Hepatocyte (in vitro differentiated cells): ENCODE measurements around the gene NIN. TPM values are rescaled to one million over a fixed set of nuclear protein-coding genes. Genes with fewer than 3 reads are reported as not detected.

Source experiments
- DNase-seq: peaks from one replicate; pipeline ENCODE4 v3.0.0-alpha.2; 2016; ENCODE audit warnings: low spot score
- H2AFZ ChIP-seq: fragments of 200-600 bp; sonication (generic); 2 replicates; pipeline ENCODE4 v1.6.0; 2016; ENCODE audit warnings: antibody characterized with exemption, mild to moderate bottlenecking
- H3K27ac ChIP-seq: fragments of 200-600 bp; sonication (generic); 2 replicates; pipeline ENCODE4 v1.5.1; 2016; ENCODE audit warnings: mild to moderate bottlenecking
- H3K27me3 ChIP-seq: fragments of 200-600 bp; sonication (generic); 2 replicates; pipeline ENCODE4 v1.6.1; 2016
- H3K36me3 ChIP-seq: fragments of 200-600 bp; sonication (generic); replicated peaks from 2 replicates; pipeline ENCODE4 v1.5.1; 2016; ENCODE audit warnings: low read depth; ENCODE audit not compliant: insufficient read depth
- H3K4me1 ChIP-seq: fragments of 200-600 bp; sonication (generic); 2 replicates; pipeline ENCODE4 v1.5.1; 2016; ENCODE audit warnings: mild to moderate bottlenecking, moderate library complexity; ENCODE audit not compliant: insufficient read depth
- H3K4me2 ChIP-seq: fragments of 200-600 bp; sonication (generic); 2 replicates; pipeline ENCODE4 v1.6.0; 2016
- H3K4me3 ChIP-seq: fragments of 200-600 bp; sonication (generic); 2 replicates; pipeline ENCODE4 v1.5.1; 2016; ENCODE audit warnings: mild to moderate bottlenecking
- H3K79me2 ChIP-seq: fragments of 200-600 bp; sonication (generic); 2 replicates; pipeline ENCODE4 v1.6.0; 2017; ENCODE audit warnings: mild to moderate bottlenecking
- H3K9me2 ChIP-seq: fragments of 200-600 bp; sonication (generic); replicated peaks from 2 replicates; pipeline ENCODE4 v1.6.0; 2017; ENCODE audit warnings: mild to moderate bottlenecking; ENCODE audit not compliant: insufficient read depth
- H3K9me3 ChIP-seq: fragments of 200-600 bp; sonication (generic); 2 replicates; pipeline ENCODE4 v1.5.1; 2016; ENCODE audit warnings: low read depth, mild to moderate bottlenecking
- H4K20me1 ChIP-seq: fragments of 200-600 bp; sonication (generic); 2 replicates; pipeline ENCODE4 v1.6.0; 2016; ENCODE audit warnings: mild to moderate bottlenecking; ENCODE audit not compliant: insufficient read depth, poor library complexity, severe bottlenecking
- EZH2 ChIP-seq: fragments of 200-600 bp; sonication (generic); IDR thresholded peaks from 2 replicates; pipeline ENCODE4 v1.6.1; 2016; ENCODE audit warnings: antibody characterized with exemption, mild to moderate bottlenecking, borderline replicate concordance
- EZH2phosphoT487 ChIP-seq: fragments of 200-600 bp; sonication (generic); IDR thresholded peaks from one replicate; pipeline ENCODE4 v1.6.1; 2018; ENCODE audit warnings: antibody characterized with exemption, mild to moderate bottlenecking, low read depth, moderate library complexity; ENCODE audit not compliant: unreplicated experiment, severe bottlenecking
- whole genome bisulfite sequencing: methylation state at CpG from one replicate; pipeline ENCODE4 v1.1.6; 2016; ENCODE audit warnings: low lambda C conversion rate; ENCODE audit errors: missing lambda C conversion rate; 5-methylcytosine and 5-hydroxymethylcytosine counted together
- polyA plus RNA-seq: library from polyadenylated mRNA; unstranded; fragments of >200 nt; fragmentation: Nextera tagmentation; extraction: Ambion mirVana; gene quantifications from 2 replicates; pipeline ENCODE4 v1.2.1, GENCODE V29; 2016
- total RNA-seq: library from RNA; depleted of rRNA; stranded (reverse); fragments of >200 nt; gene quantifications from 2 replicates; pipeline ENCODE4 v1.2.3, GENCODE V29; 2014
- TF ChIP-seq, protein P1 (sequence below): fragments of 200-600 bp; sonication (generic); IDR thresholded peaks from 2 replicates; pipeline ENCODE4 v1.5.1; 2016; ENCODE audit warnings: antibody characterized with exemption, mild to moderate bottlenecking; ENCODE audit not compliant: poor library complexity

Gene NIN
- total and polyA plus RNA-seq, 2 experiments from 2014 or later = 4.2 to 11.6 TPM

DNA sequence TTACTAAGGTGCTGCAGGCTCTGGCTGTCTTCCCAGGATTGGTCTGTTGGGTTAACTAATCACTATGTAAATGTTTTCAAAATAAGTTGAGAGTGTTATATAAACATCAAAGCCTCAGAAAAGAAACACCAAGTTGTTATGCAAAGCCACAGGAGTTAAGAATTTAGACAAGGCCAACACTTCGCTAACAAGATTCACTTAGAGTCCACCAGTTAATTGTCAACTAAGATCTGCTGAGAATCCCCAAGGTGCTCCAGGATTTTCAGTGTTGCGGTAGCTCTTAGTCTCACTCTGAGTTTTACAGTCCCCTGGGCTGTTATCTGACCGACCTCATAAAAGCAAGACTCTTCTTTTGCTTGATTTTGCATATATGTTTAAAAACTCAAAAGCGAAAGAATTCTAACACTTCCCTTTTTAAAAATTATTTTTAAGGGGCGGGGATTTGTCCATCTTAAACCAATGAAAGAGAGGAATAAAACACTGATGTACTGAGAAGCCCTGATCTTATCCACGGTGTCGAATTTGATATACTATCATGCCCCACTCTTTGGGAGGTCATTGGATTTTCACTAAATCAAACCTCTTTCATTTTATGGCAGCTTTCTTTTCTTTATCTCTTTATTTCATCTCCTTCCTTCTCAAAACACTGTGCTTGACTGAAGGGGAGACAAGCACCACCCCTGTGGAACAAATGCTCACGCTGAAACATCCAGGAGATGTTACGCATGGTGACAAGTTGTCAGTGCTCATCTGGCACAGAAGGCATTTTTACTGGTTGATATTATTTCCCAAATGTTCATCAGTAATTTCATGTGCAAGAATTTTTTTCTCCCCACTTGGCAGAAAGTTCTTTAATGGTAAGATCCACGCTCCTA lies 7.0 kb downstream of the NIN start:
- Histone ChIP-seq H2AFZ (no peak overlapping the region), H3K36me3 (no peaks in the 10 kb centered on the region), H3K9me2 (no peaks in the 10 kb centered on the region), H3K4me1 (peaks cover 8% of the 10 kb centered on the region), H3K4me3 (no peak overlapping the region), H3K4me2 (no peak overlapping the region), H4K20me1 (peaks cover 17% of the 10 kb centered on the region), H3K27me3 (peaks cover 47% of the 10 kb centered on the region), H3K27ac (no peak overlapping the region), H3K79me2 (peaks cover 65% of the 10 kb centered on the region), H3K9me3 (no peaks in the 10 kb centered on the region)
- TF ChIP-seq EZH2 (no peak), EZH2phosphoT487 (no peak)
- TF ChIP-seq, protein P1, sequence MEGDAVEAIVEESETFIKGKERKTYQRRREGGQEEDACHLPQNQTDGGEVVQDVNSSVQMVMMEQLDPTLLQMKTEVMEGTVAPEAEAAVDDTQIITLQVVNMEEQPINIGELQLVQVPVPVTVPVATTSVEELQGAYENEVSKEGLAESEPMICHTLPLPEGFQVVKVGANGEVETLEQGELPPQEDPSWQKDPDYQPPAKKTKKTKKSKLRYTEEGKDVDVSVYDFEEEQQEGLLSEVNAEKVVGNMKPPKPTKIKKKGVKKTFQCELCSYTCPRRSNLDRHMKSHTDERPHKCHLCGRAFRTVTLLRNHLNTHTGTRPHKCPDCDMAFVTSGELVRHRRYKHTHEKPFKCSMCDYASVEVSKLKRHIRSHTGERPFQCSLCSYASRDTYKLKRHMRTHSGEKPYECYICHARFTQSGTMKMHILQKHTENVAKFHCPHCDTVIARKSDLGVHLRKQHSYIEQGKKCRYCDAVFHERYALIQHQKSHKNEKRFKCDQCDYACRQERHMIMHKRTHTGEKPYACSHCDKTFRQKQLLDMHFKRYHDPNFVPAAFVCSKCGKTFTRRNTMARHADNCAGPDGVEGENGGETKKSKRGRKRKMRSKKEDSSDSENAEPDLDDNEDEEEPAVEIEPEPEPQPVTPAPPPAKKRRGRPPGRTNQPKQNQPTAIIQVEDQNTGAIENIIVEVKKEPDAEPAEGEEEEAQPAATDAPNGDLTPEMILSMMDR = no peak
- DNase-seq = no peak
- 72% methylated on average over 10 of the region's 10 CpGs for whole genome bisulfite sequencing

DNA sequence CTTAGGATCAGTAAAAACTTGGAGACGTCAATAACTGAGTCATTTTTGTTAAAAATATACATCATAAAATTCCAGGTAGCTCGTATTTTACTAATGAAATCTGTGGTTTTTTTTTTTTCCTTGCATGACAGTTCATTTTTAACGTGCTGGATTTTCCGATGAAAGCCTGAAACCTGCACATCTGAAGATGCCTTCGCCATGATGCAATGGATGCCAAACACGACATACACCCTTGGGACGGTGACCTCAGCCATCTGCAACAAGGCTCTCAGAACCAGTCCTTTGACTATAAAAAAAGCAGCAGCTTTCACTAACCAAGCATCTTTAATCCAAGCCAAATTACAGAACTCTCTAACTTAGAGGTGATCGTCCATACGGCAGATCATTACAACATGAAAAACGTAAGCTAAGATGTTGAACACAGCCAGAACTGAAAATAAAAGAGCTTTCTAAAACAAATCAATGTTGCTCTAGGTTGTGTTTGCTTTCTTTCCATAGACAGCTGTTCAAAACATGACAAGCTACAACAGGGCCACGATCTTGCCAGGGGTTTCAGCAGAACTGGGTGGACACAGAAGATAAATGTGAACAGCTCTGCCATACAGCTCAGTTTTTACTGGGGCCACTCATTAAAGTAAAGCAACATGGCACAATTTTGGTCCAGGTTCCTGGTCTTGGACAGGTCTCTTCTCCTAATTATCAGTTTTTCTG lies 7.8 kb downstream of the NIN start:
- Histone ChIP-seq H3K4me2 (no peak overlapping the region), H3K27ac (no peak overlapping the region), H3K4me3 (no peak overlapping the region), H3K4me1 (peaks cover 5% of the 10 kb centered on the region), H3K9me3 (no peaks in the 10 kb centered on the region), H3K36me3 (no peaks in the 10 kb centered on the region), H3K79me2 (peaks cover 58% of the 10 kb centered on the region), H4K20me1 (peaks cover 12% of the 10 kb centered on the region), H2AFZ (no peak overlapping the region), H3K27me3 (peaks cover 39% of the 10 kb centered on the region), H3K9me2 (no peaks in the 10 kb centered on the region)
- no peak for DNase-seq
- TF ChIP-seq EZH2 = no peak
- TF ChIP-seq, protein P1 = no peak
- TF ChIP-seq EZH2phosphoT487 = no peak
- 74% methylated on average over 11 of the region's 11 CpGs for WGBS

DNA sequence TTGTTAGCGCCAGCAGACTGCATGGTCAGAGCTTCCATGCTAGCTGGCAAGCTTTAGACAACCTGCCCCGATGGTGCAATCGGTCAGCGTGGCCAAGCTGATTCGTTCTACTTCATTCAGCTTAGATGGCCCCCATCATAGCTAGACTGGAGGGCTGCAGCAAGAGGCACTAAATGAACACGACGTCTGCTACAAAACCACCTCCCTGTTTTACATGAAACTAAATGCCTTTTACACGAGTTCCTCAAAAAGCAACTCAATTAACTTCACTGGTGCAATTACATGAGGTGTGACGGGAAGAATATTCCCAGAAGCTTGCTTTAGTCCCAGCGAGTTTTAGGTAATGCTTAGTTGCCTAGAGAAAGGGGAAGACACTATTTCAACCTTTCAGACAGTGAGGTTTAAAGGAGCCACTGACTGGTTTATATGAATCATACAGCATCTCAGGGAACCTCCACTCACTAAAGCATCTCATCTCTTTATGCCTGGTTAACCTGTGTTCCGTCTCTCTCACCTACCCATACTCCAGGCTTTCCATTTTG lies 8.4 kb downstream of the NIN start:
- WGBS = 88% methylated on average over 11 of the region's 11 CpGs
- H3K9me2 ChIP-seq = no peaks in the 10 kb centered on the region
- peaks cover 5% of the 10 kb centered on the region for H3K4me1 ChIP-seq
- H3K79me2 ChIP-seq = peaks cover 52% of the 10 kb centered on the region
- TF ChIP-seq, protein P1 = no peak
- TF ChIP-seq EZH2phosphoT487 (no peak), EZH2 (no peak)
- H3K4me2 ChIP-seq = no peak overlapping the region
- peaks cover 33% of the 10 kb centered on the region for H3K27me3 ChIP-seq
- H3K27ac ChIP-seq = no peak overlapping the region
- no peak overlapping the region for H2AFZ ChIP-seq
- H3K9me3 ChIP-seq = no peaks in the 10 kb centered on the region
- no peak for DNase-seq
- H4K20me1 ChIP-seq = peaks cover 9% of the 10 kb centered on the region
- H3K36me3 ChIP-seq = no peaks in the 10 kb centered on the region
- no peak overlapping the region for H3K4me3 ChIP-seq
